GM21423 (cell line): ENCODE data around the gene KCNJ14.
"Not testable (repeated sequence)": the region's sequence is repeated elsewhere in the genome, so short reads cannot be mapped to it uniquely, and the experiment has no call there.

Experiments used
- ATAC-seq: cut with Tn5 transposase; IDR thresholded peaks from one replicate; pipeline ENCODE4 v1.9.1; 2021; ENCODE audit warnings: mild to moderate bottlenecking, moderate library complexity; ENCODE audit not compliant: unreplicated experiment

The KCNJ14 gene

GRCh38 chr19:48484931-48485612, 29.7 kb downstream of the KCNJ14 start:
- ATAC-seq = no peak

GRCh38 chr19:48486706-48487105, 31.3 kb downstream of the KCNJ14 start:
- ATAC-seq = not testable (repeated sequence)

GRCh38 chr19:48487544-48487943, 32.2 kb downstream of the KCNJ14 start:
- no peak for ATAC-seq

GRCh38 chr19:48487948-48488347, 32.6 kb downstream of the KCNJ14 start:
- ATAC-seq = no peak

- not testable (repeated sequence) for ATAC-seq
These were observed 33.1 kb downstream of the KCNJ14 start for GRCh38 chr19:48488478-48488877.

GRCh38 chr19:48489608-48490216, 34.3 kb downstream of the KCNJ14 start:
- no peak for ATAC-seq

GRCh38 chr19:48490981-48491792, 35.8 kb downstream of the KCNJ14 start:
- ATAC-seq = no peak

- no peak for ATAC-seq
These were observed 36.4 kb downstream of the KCNJ14 start for GRCh38 chr19:48491793-48492123.

GRCh38 chr19:48492925-48493717, 37.7 kb downstream of the KCNJ14 start:
- ATAC-seq = peak; percentile 45

- ATAC-seq = peak; percentile 4
These were observed 38.5 kb downstream of the KCNJ14 start for GRCh38 chr19:48493718-48494401.

GRCh38 chr19:48495396-48495795, 40.0 kb downstream of the KCNJ14 start:
- no peak for ATAC-seq

GRCh38 chr19:48496959-48497727, 41.8 kb downstream of the KCNJ14 start:
- no peak for ATAC-seq

GRCh38 chr19:48497728-48498594, 42.6 kb downstream of the KCNJ14 start:
- ATAC-seq = no peak

- ATAC-seq = no peak
These were observed 43.4 kb downstream of the KCNJ14 start for GRCh38 chr19:48498595-48499311.

GRCh38 chr19:48499316-48500090, 44.1 kb downstream of the KCNJ14 start:
- ATAC-seq = no peak

- ATAC-seq = no peak
These were observed 45.6 kb downstream of the KCNJ14 start for GRCh38 chr19:48500830-48501493.
